ENCODE results near the gene CORO2A.

- TF ChIP-seq, protein P1, sequence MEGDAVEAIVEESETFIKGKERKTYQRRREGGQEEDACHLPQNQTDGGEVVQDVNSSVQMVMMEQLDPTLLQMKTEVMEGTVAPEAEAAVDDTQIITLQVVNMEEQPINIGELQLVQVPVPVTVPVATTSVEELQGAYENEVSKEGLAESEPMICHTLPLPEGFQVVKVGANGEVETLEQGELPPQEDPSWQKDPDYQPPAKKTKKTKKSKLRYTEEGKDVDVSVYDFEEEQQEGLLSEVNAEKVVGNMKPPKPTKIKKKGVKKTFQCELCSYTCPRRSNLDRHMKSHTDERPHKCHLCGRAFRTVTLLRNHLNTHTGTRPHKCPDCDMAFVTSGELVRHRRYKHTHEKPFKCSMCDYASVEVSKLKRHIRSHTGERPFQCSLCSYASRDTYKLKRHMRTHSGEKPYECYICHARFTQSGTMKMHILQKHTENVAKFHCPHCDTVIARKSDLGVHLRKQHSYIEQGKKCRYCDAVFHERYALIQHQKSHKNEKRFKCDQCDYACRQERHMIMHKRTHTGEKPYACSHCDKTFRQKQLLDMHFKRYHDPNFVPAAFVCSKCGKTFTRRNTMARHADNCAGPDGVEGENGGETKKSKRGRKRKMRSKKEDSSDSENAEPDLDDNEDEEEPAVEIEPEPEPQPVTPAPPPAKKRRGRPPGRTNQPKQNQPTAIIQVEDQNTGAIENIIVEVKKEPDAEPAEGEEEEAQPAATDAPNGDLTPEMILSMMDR (IDR thresholded peaks at IDR 0.05) = no peak
- no peak for TF ChIP-seq EZH2 (IDR thresholded peaks at IDR 0.05)
These were observed 9.4 kb downstream of the CORO2A start for GRCh38 chr9:98182889-98183599.

All from neural progenitor cell (in vitro differentiated cells).